Loucy (cell line): ENCODE measurements around the gene TOP3B.
"Not testable (repeated sequence)": the region's sequence is repeated elsewhere in the genome, so short reads cannot be mapped to it uniquely, and the experiment has no call there.

Experiments
- CTCF ChIP-seq: fragments of 200-600 bp; sonication (generic); conservative IDR thresholded peaks from 2 replicates; pipeline ENCODE4 v1.5.1; 2014; ENCODE audit warnings: mild to moderate bottlenecking, antibody characterized with exemption, low read length
- EZH2phosphoT487 ChIP-seq: fragments of 200-600 bp; IDR thresholded peaks from 2 replicates; pipeline ENCODE4 v1.6.1; 2018; ENCODE audit warnings: antibody characterized with exemption, mild to moderate bottlenecking, moderate library complexity, borderline replicate concordance

DNA sequence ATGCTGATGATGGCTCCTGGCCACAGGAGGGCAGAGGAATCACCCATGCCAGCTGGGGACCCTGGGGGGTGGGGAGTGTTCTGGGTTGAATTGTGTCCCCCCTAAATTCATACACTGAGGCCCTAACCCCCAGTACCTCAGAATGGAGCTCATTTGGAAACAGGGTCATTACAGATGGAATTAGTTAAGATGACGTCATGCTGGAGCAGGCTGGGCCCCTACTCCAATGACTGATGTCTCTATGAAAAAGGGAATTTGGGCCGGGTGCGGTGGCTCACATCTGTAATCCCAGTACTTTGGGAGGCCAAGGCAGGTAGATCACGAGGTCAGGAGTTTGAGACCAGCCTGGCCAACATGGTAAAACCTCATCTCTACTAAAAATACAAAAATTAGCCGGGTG, 42.7 kb downstream of the TOP3B start:
- not testable (repeated sequence) for TF ChIP-seq CTCF, EZH2phosphoT487
